ENCODE data around the gene HAVCR1.
"Not testable (repeated sequence)": the region's sequence is repeated elsewhere in the genome, so short reads cannot be mapped to it uniquely, and the experiment has no call there.

Gene HAVCR1

GRCh38 chr5:157038568-157039187 lies 20.2 kb downstream of the HAVCR1 start:
- TF ChIP-seq ZNF621 (tag by site-specific recombination; IDR thresholded peaks at IDR 0.05) (no peak), ZNF623 (tag by site-specific recombination; IDR thresholded peaks at IDR 0.05) (no peak), ZNF311 (tag by site-specific recombination; IDR thresholded peaks at IDR 0.05; ENCODE audit: borderline replicate concordance) (no peak), PBX3 (CRISPR knock-in tag; IDR thresholded peaks at IDR 0.05) (no peak), ZNF792 (tag by site-specific recombination; IDR thresholded peaks at IDR 0.05) (no peak)
- no peak overlapping the region for H3K27ac ChIP-seq (ENCODE audit: extremely low read depth, low read depth, low read length)
- POLR2A ChIA-PET: no interaction called here
- no peaks in the 10 kb centered on the region for H3K9me3 ChIP-seq (ENCODE audit: control insufficient read depth, insufficient read depth, low read depth, low read length)
- H3K4me3 ChIP-seq (ENCODE audit: low read depth, low read length): no peak overlapping the region
- no peaks in the 10 kb centered on the region for H3K4me1 ChIP-seq (ENCODE audit: control insufficient read depth, insufficient read depth, low read length)
- CTCF ChIA-PET: interaction anchor here (0.8 to 1.1 kb wide), 2 partner anchors 12 kb away, joined by 3 to 5 read pairs; no protein-coding TSS in a partner anchor
- no peaks in the 10 kb centered on the region for H3K36me3 ChIP-seq (ENCODE audit: control insufficient read depth in 2 of 2, insufficient read depth in 1 of 2, low read length in 2 of 2)

GRCh38 chr5:157034106-157035072 lies 24.5 kb downstream of the HAVCR1 start:
- H3K9me3 ChIP-seq (ENCODE audit: control insufficient read depth, insufficient read depth, low read depth, low read length); H3K27ac ChIP-seq (ENCODE audit: extremely low read depth, low read depth, low read length); H3K4me1 ChIP-seq (ENCODE audit: control insufficient read depth, insufficient read depth, low read length); H3K36me3 ChIP-seq (ENCODE audit: control insufficient read depth in 2 of 2, insufficient read depth in 1 of 2, low read length in 2 of 2); H3K4me3 ChIP-seq (ENCODE audit: low read depth, low read length); POLR2A ChIA-PET; CTCF ChIA-PET: not testable (repeated sequence)

- H3K27ac ChIP-seq (ENCODE audit: extremely low read depth, low read depth, low read length): no peak overlapping the region
- CTCF ChIA-PET: no interaction called here
- POLR2A ChIA-PET: no interaction called here
- no peak overlapping the region for H3K4me3 ChIP-seq (ENCODE audit: low read depth, low read length)
- H3K9me3 ChIP-seq (ENCODE audit: control insufficient read depth, insufficient read depth, low read depth, low read length): no peaks in the 10 kb centered on the region
- no peaks in the 10 kb centered on the region for H3K4me1 ChIP-seq (ENCODE audit: control insufficient read depth, insufficient read depth, low read length)
- no peaks in the 10 kb centered on the region for H3K36me3 ChIP-seq (ENCODE audit: control insufficient read depth in 2 of 2, insufficient read depth in 1 of 2, low read length in 2 of 2)
- no peak for TF ChIP-seq MYNN (tag by site-specific recombination; IDR thresholded peaks at IDR 0.05; ENCODE audit: borderline replicate concordance)
- no peak for TF ChIP-seq ZSCAN16 (tag by site-specific recombination; IDR thresholded peaks at IDR 0.05)
- no peak for TF ChIP-seq ZNF560 (tag by site-specific recombination; IDR thresholded peaks at IDR 0.05; ENCODE audit: borderline replicate concordance)
- no peak for TF ChIP-seq ZNF214 (tag by site-specific recombination; IDR thresholded peaks at IDR 0.05; ENCODE audit: borderline replicate concordance)
- TF ChIP-seq ZNF48 (tag by site-specific recombination; IDR thresholded peaks at IDR 0.05): no peak
- no peak for TF ChIP-seq ZNF549 (tag by site-specific recombination; IDR thresholded peaks at IDR 0.05)
- TF ChIP-seq ZNF148 (tag by site-specific recombination; IDR thresholded peaks at IDR 0.05; ENCODE audit: borderline replicate concordance): no peak
- TF ChIP-seq ZNF692 (tag by site-specific recombination; IDR thresholded peaks at IDR 0.05): no peak
- TF ChIP-seq ZNF544 (tag by site-specific recombination; IDR thresholded peaks at IDR 0.05): no peak
- no peak for TF ChIP-seq ZNF169 (tag by site-specific recombination; IDR thresholded peaks at IDR 0.05)
- no peak for TF ChIP-seq TSHZ1 (tag by site-specific recombination; IDR thresholded peaks at IDR 0.05; ENCODE audit: borderline replicate concordance)
- no peak for TF ChIP-seq ZNF274 (IDR thresholded peaks at IDR 0.05; ENCODE audit: low read length)
- no peak for TF ChIP-seq ZNF274 (tag by site-specific recombination; IDR thresholded peaks at IDR 0.05; ENCODE audit: borderline replicate concordance)
These were observed 25.8 kb downstream of the HAVCR1 start for GRCh38 chr5:157033071-157033583.
